GM12874 (cell line): ENCODE measurements around the gene CUEDC1.

Experiments
- TF ChIP-seq, protein P1 (sequence below): IDR thresholded peaks from 2 replicates; pipeline ENCODE4 v1.5.1; 2011; ENCODE audit warnings: low read depth, mild to moderate bottlenecking, control low read depth, low read length, moderate library complexity; ENCODE audit not compliant: insufficient read depth

Gene CUEDC1

DNA sequence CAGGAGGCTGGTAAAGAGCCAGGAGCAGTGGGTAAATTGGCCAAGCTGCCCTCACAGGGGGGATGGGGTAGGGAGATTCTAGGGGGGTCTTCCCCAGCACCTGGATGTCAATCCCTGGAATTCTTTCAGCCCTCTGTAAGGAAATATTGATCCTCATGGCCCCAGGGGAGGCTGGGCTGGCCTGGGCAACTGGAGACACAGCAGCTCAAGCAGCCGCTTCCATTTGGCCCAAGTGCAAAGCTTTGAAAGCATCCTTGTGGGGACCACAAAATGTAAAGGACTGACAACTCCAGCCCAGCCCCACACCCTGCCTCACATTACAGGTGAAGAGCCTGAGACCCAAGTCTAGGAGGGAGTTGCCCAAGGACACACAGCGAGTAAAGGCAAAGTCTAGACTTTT, 66.0 kb downstream of the CUEDC1 start:
- TF ChIP-seq, protein P1, sequence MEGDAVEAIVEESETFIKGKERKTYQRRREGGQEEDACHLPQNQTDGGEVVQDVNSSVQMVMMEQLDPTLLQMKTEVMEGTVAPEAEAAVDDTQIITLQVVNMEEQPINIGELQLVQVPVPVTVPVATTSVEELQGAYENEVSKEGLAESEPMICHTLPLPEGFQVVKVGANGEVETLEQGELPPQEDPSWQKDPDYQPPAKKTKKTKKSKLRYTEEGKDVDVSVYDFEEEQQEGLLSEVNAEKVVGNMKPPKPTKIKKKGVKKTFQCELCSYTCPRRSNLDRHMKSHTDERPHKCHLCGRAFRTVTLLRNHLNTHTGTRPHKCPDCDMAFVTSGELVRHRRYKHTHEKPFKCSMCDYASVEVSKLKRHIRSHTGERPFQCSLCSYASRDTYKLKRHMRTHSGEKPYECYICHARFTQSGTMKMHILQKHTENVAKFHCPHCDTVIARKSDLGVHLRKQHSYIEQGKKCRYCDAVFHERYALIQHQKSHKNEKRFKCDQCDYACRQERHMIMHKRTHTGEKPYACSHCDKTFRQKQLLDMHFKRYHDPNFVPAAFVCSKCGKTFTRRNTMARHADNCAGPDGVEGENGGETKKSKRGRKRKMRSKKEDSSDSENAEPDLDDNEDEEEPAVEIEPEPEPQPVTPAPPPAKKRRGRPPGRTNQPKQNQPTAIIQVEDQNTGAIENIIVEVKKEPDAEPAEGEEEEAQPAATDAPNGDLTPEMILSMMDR = no peak

- TF ChIP-seq, protein P1 = no peak
Observed at GRCh38 chr17:57888311-57889216, 66.6 kb downstream of the CUEDC1 start.

DNA sequence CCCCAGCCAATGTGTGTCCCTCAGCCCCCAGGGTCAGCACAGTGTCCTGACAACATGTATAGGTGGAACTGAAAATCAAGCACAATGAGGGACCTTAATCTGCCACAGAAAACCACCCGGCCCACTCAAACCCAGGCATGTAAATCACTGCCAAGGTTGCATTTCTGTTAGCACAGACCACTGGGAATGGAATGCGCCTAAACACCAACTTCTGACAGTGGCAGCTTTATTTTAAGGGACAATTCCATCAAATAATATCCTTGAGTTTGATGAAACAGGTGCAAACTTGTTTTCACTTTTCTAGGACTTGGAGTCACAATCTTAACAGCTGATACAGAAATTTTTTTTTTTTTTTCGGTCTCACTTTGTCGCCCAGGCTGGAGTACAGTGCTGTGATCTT, 68.1 kb downstream of the CUEDC1 start:
- TF ChIP-seq, protein P1 = no peak

DNA sequence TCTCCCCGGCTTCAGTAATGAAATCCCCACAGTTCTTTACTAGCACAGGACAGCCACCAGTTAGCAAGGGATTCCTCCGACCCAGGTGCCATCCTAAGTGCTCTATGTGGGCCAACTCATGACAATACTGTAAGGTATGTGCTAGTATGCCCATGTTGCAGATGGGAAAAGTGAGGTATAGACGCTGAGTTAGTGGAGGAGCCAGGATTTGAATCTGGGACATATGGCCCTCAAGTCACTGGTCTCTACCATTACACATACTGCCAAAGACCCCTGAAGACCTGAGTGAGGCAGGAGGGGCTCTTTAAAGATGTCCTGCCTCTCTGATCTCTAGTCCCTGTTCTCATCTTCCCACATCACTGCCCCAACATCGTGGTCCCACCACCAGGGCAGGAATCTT, 69.2 kb downstream of the CUEDC1 start:
- TF ChIP-seq, protein P1 = no peak

GRCh38 chr17:57885148-57885915, 69.9 kb downstream of the CUEDC1 start:
- TF ChIP-seq, protein P1 = no peak

DNA sequence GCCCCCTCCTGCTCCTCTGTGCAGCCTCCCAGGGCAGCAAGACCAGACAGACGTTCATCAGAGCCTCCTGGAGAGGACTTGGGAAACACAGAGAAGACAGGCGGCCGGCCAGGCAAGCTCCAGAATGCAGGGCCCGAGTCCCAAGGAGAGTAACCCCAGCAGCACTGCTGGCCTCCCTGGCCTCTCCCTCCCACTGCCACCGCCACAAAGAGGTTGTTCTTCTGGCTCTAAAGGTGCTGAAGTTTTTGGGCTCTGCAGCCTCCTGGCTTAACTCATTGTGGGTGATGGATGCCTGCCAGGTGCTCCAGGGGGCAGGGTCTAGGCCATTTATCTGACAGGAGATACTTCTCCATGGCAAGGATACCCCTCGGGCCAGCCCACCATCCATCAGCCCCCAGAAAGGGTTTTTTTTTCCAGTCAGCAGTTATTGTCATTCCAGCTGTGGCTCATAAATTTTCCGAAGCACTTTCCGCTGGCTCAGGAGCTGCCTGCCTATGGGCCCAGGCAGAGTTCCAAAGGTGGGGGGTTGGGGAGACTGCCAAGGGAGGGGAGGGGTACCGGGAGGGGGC, 73.3 kb downstream of the CUEDC1 start:
- TF ChIP-seq, protein P1 = no peak

GRCh38 chr17:57881143-57881542, 74.1 kb downstream of the CUEDC1 start:
- TF ChIP-seq, protein P1 = no peak
